Measurements from ENCODE around the gene DHDDS.

DNA sequence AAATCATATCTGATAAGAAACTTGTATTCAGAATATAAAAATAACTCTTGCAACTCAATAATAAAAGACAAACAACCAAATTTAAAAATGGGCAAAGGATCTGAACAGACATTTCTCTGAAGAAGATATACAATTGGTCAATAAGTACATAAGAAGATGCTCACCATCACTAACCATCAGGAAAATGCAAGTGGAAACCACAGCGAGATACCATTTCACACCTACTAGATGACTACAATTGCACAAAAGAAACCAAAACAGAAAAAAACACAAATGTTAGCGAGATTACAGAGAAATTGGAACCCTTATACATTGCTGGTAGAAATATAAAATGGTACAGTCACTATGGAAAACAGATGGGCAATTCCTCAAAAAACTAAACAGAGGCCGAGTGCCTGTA lies 48.0 kb upstream of the DHDDS start:
- TF ChIP-seq, protein P1, sequence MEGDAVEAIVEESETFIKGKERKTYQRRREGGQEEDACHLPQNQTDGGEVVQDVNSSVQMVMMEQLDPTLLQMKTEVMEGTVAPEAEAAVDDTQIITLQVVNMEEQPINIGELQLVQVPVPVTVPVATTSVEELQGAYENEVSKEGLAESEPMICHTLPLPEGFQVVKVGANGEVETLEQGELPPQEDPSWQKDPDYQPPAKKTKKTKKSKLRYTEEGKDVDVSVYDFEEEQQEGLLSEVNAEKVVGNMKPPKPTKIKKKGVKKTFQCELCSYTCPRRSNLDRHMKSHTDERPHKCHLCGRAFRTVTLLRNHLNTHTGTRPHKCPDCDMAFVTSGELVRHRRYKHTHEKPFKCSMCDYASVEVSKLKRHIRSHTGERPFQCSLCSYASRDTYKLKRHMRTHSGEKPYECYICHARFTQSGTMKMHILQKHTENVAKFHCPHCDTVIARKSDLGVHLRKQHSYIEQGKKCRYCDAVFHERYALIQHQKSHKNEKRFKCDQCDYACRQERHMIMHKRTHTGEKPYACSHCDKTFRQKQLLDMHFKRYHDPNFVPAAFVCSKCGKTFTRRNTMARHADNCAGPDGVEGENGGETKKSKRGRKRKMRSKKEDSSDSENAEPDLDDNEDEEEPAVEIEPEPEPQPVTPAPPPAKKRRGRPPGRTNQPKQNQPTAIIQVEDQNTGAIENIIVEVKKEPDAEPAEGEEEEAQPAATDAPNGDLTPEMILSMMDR (IDR thresholded peaks at IDR 0.05): no peak
- no peak for TF ChIP-seq EZH2phosphoT487 (IDR thresholded peaks at IDR 0.05)
